WTC11 (cell line): ENCODE measurements around the gene PROX2. TPM values are rescaled to one million over a fixed set of nuclear protein-coding genes. Genes with fewer than 3 reads are reported as not detected.

ENCODE experiments used
- ATAC-seq: fragments of 200-7000 bp; cut with Tn5 transposase; 2 replicates; pipeline ENCODE4 v1.10.0; 2021; ENCODE audit warnings: mild to moderate bottlenecking, moderate library complexity
- CTCF ChIA-PET: fragments of 300-600 bp; sonication (Branson Sonifier 250); formaldehyde crosslinking; loops from one replicate; lab custom pipeline; 2021; ENCODE audit warnings: antibody characterized with exemption; lab: Charles Lee
- POLR2A ChIA-PET: fragments of 350-600 bp; sonication (Branson Sonifier 250); formaldehyde crosslinking; loops from one replicate; lab custom pipeline; 2021; ENCODE audit warnings: antibody characterized with exemption; lab: Charles Lee
- DNase-seq: peaks from one replicate; pipeline ENCODE4 v3.0.0; 2021; ENCODE audit warnings: low spot score
- H3K27ac Mint-ChIP-seq: 2 replicates; pipeline ENCODE4 v1.8.0; 2021; ENCODE audit warnings: mixed read lengths
- H3K27me3 Mint-ChIP-seq: 2 replicates; pipeline ENCODE4 v1.8.0; 2021; ENCODE audit warnings: low read depth, mild to moderate bottlenecking, moderate library complexity, mixed read lengths
- H3K36me3 Mint-ChIP-seq: 2 replicates; pipeline ENCODE4 v1.8.0; 2021; ENCODE audit warnings: mixed read lengths
- H3K4me1 Mint-ChIP-seq: 2 replicates; pipeline ENCODE4 v1.8.0; 2022; ENCODE audit warnings: mixed read lengths
- H3K4me3 Mint-ChIP-seq: 2 replicates; pipeline ENCODE4 v1.8.0; 2021; ENCODE audit warnings: mild to moderate bottlenecking, moderate library complexity, mixed read lengths
- H3K9me3 Mint-ChIP-seq: 2 replicates; pipeline ENCODE4 v1.8.0; 2021; ENCODE audit warnings: mixed read lengths
- ATF2 ChIP-seq: sonication (generic); formaldehyde crosslinking; IDR thresholded peaks from 2 replicates; pipeline ENCODE4 v1.8.1; 2022; ENCODE audit warnings: low read depth, missing genetic modification reagents, borderline replicate concordance
- CBFB ChIP-seq: sonication (generic); formaldehyde crosslinking; IDR thresholded peaks from 2 replicates; pipeline ENCODE4 v1.8.1; 2022; ENCODE audit warnings: mild to moderate bottlenecking, low read depth, missing genetic modification reagents
- CDX4 ChIP-seq: fragments of 250-450 bp; sonication (Bioruptor Pico); IDR thresholded peaks from 2 replicates; pipeline ENCODE4 v1.9.0; 2021; ENCODE audit warnings: moderate library complexity, mild to moderate bottlenecking, inconsistent platforms, borderline replicate concordance
- CREB1 ChIP-seq: sonication (generic); formaldehyde crosslinking; IDR thresholded peaks from 2 replicates; pipeline ENCODE4 v1.8.0; 2023; ENCODE audit warnings: mild to moderate bottlenecking, missing genetic modification reagents
- MXD4 ChIP-seq: fragments of 250-450 bp; sonication (Bioruptor Pico); IDR thresholded peaks from 2 replicates; pipeline ENCODE4 v1.8.0; 2021; ENCODE audit warnings: mild to moderate bottlenecking, moderate library complexity, borderline replicate concordance
- NFATC4 ChIP-seq: fragments of 250-450 bp; sonication (Bioruptor Pico); IDR thresholded peaks from 2 replicates; pipeline ENCODE4 v1.9.0; 2021; ENCODE audit warnings: mild to moderate bottlenecking
- NR2C2 ChIP-seq: sonication (generic); formaldehyde crosslinking; IDR thresholded peaks from 2 replicates; pipeline ENCODE4 v1.8.0; 2022; ENCODE audit warnings: mild to moderate bottlenecking, missing genetic modification reagents
- OVOL2 ChIP-seq: fragments of 250-450 bp; sonication (Bioruptor Pico); IDR thresholded peaks from 2 replicates; pipeline ENCODE4 v1.9.0; 2021; ENCODE audit warnings: mild to moderate bottlenecking, borderline replicate concordance
- TEAD4 ChIP-seq: sonication (generic); formaldehyde crosslinking; IDR thresholded peaks from 2 replicates; pipeline ENCODE4 v1.8.0; 2022; ENCODE audit warnings: mild to moderate bottlenecking, missing genetic modification reagents
- ZNF121 ChIP-seq: sonication (generic); formaldehyde crosslinking; IDR thresholded peaks from 2 replicates; pipeline ENCODE4 v1.8.0; 2023; ENCODE audit warnings: missing genetic modification reagents
- ZNF232 ChIP-seq: sonication (generic); formaldehyde crosslinking; IDR thresholded peaks from 2 replicates; pipeline ENCODE4 v1.8.0; 2022; ENCODE audit warnings: mild to moderate bottlenecking, missing genetic modification reagents
- ZNF416 ChIP-seq: fragments of 250-450 bp; sonication (Bioruptor Pico); IDR thresholded peaks from 2 replicates; pipeline ENCODE4 v1.9.0; 2021; ENCODE audit warnings: mild to moderate bottlenecking, inconsistent platforms
- total RNA-seq: library from RNA; stranded (reverse); gene quantifications from 3 replicates; pipeline ENCODE4 v1.2.3, GENCODE V29; 2021
- TF ChIP-seq, protein P1 (sequence below): sonication (generic); formaldehyde crosslinking; IDR thresholded peaks from 2 replicates; pipeline ENCODE4 v1.8.1; 2022; ENCODE audit warnings: mild to moderate bottlenecking, moderate library complexity, missing genetic modification reagents
- TF ChIP-seq, protein P2 (sequence below): sonication (generic); formaldehyde crosslinking; IDR thresholded peaks from 2 replicates; pipeline ENCODE4 v1.8.0; 2023; ENCODE audit warnings: mild to moderate bottlenecking, missing genetic modification reagents
- TF ChIP-seq, protein P3 (sequence below): sonication (generic); formaldehyde crosslinking; IDR thresholded peaks from 2 replicates; pipeline ENCODE4 v1.8.1; 2023; ENCODE audit warnings: mild to moderate bottlenecking, missing genetic modification reagents, moderate library complexity
- TF ChIP-seq, protein P4 (sequence below): sonication (generic); formaldehyde crosslinking; IDR thresholded peaks from 2 replicates; pipeline ENCODE4 v1.8.0; 2022; ENCODE audit warnings: mild to moderate bottlenecking, missing genetic modification reagents
- TF ChIP-seq, protein P5 (sequence below): sonication (generic); formaldehyde crosslinking; IDR thresholded peaks from 2 replicates; pipeline ENCODE4 v1.8.1; 2023; ENCODE audit warnings: mild to moderate bottlenecking, missing genetic modification reagents
- TF ChIP-seq, protein P6 (sequence below): fragments of 250-450 bp; sonication (Bioruptor Pico); conservative IDR thresholded peaks from 2 replicates; pipeline ENCODE4 v1.9.0; 2021; ENCODE audit warnings: mild to moderate bottlenecking
- TF ChIP-seq, protein P7 (sequence below): sonication (generic); formaldehyde crosslinking; IDR thresholded peaks from 2 replicates; pipeline ENCODE4 v1.8.1; 2023; ENCODE audit warnings: mild to moderate bottlenecking, missing genetic modification reagents

Gene PROX2
- total RNA-seq, 1 experiment from 2014 or later = 0.04 TPM

DNA sequence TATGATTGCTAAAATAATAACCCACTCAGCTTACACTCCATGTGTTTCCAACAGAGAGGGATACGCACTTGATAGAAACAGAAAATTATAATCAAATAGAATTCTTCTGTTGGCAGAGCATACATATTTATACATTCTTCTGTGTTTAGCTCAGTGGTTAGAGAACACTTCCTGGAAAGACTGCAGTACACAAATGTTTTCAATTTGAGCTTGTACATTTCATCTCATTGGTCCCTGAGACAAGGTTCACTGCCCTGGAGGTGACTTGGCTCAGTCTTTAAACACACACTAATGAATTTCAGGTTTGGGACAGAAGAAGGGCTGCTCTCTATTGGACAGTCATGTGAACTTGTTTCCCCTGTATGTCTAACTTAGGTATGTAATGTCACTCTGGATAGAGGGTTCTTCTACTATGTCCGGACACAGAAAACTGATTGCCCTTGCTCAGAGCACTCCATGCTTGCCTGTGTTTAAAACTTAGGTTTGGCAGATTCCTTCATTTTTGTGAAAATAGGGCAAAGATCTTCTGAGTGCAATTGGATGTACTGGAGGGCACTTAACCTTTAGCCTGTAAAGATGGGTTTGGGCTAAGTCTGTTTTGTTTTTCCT, 22.9 kb downstream of the PROX2 start:
- DNase-seq (no peak), ATAC-seq (no peak)
- Mint-ChIP-seq H3K36me3 (no peaks in the 10 kb centered on the region), H3K27me3 (no peaks in the 10 kb centered on the region), H3K9me3 (no peaks in the 10 kb centered on the region), H3K4me3 (no peak overlapping the region), H3K27ac (no peak overlapping the region), H3K4me1 (no peaks in the 10 kb centered on the region)
- ChIA-PET CTCF (interaction anchor here (1.2 to 5.6 kb wide), 2 partner anchors 7 to 92 kb away, joined by 5 to 42 read pairs; no protein-coding TSS in a partner anchor), POLR2A (interaction anchor here (1.1 kb wide), 1 partner anchor 17 kb away, joined by 3 read pairs; no protein-coding TSS in a partner anchor)
- TF ChIP-seq, protein P1, sequence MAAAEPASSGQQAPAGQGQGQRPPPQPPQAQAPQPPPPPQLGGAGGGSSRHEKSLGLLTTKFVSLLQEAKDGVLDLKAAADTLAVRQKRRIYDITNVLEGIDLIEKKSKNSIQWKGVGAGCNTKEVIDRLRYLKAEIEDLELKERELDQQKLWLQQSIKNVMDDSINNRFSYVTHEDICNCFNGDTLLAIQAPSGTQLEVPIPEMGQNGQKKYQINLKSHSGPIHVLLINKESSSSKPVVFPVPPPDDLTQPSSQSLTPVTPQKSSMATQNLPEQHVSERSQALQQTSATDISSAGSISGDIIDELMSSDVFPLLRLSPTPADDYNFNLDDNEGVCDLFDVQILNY (CRISPR knock-in tag) = no peak
- TF ChIP-seq ZNF416 (CRISPR knock-in tag) (no peak), CREB1 (CRISPR knock-in tag) (no peak), TEAD4 (CRISPR knock-in tag) (no peak), NR2C2 (no peak), CDX4 (CRISPR knock-in tag) (no peak), MXD4 (CRISPR knock-in tag) (no peak), ZNF232 (no peak), ATF2 (CRISPR knock-in tag) (no peak), ZNF121 (no peak), NFATC4 (no peak), CBFB (CRISPR knock-in tag) (no peak), OVOL2 (CRISPR knock-in tag) (no peak)
- TF ChIP-seq, protein P2, sequence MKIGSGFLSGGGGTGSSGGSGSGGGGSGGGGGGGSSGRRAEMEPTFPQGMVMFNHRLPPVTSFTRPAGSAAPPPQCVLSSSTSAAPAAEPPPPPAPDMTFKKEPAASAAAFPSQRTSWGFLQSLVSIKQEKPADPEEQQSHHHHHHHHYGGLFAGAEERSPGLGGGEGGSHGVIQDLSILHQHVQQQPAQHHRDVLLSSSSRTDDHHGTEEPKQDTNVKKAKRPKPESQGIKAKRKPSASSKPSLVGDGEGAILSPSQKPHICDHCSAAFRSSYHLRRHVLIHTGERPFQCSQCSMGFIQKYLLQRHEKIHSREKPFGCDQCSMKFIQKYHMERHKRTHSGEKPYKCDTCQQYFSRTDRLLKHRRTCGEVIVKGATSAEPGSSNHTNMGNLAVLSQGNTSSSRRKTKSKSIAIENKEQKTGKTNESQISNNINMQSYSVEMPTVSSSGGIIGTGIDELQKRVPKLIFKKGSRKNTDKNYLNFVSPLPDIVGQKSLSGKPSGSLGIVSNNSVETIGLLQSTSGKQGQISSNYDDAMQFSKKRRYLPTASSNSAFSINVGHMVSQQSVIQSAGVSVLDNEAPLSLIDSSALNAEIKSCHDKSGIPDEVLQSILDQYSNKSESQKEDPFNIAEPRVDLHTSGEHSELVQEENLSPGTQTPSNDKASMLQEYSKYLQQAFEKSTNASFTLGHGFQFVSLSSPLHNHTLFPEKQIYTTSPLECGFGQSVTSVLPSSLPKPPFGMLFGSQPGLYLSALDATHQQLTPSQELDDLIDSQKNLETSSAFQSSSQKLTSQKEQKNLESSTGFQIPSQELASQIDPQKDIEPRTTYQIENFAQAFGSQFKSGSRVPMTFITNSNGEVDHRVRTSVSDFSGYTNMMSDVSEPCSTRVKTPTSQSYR (CRISPR knock-in tag) = no peak
- TF ChIP-seq, protein P3, sequence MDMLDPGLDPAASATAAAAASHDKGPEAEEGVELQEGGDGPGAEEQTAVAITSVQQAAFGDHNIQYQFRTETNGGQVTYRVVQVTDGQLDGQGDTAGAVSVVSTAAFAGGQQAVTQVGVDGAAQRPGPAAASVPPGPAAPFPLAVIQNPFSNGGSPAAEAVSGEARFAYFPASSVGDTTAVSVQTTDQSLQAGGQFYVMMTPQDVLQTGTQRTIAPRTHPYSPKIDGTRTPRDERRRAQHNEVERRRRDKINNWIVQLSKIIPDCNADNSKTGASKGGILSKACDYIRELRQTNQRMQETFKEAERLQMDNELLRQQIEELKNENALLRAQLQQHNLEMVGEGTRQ (CRISPR knock-in tag) = no peak
- TF ChIP-seq, protein P4, sequence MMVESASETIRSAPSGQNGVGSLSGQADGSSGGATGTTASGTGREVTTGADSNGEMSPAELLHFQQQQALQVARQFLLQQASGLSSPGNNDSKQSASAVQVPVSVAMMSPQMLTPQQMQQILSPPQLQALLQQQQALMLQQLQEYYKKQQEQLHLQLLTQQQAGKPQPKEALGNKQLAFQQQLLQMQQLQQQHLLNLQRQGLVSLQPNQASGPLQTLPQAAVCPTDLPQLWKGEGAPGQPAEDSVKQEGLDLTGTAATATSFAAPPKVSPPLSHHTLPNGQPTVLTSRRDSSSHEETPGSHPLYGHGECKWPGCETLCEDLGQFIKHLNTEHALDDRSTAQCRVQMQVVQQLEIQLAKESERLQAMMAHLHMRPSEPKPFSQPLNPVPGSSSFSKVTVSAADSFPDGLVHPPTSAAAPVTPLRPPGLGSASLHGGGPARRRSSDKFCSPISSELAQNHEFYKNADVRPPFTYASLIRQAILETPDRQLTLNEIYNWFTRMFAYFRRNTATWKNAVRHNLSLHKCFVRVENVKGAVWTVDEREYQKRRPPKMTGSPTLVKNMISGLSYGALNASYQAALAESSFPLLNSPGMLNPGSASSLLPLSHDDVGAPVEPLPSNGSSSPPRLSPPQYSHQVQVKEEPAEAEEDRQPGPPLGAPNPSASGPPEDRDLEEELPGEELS (CRISPR knock-in tag) = no peak
- TF ChIP-seq, protein P5, sequence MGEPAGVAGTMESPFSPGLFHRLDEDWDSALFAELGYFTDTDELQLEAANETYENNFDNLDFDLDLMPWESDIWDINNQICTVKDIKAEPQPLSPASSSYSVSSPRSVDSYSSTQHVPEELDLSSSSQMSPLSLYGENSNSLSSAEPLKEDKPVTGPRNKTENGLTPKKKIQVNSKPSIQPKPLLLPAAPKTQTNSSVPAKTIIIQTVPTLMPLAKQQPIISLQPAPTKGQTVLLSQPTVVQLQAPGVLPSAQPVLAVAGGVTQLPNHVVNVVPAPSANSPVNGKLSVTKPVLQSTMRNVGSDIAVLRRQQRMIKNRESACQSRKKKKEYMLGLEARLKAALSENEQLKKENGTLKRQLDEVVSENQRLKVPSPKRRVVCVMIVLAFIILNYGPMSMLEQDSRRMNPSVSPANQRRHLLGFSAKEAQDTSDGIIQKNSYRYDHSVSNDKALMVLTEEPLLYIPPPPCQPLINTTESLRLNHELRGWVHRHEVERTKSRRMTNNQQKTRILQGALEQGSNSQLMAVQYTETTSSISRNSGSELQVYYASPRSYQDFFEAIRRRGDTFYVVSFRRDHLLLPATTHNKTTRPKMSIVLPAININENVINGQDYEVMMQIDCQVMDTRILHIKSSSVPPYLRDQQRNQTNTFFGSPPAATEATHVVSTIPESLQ (CRISPR knock-in tag) = no peak
- TF ChIP-seq, protein P6, sequence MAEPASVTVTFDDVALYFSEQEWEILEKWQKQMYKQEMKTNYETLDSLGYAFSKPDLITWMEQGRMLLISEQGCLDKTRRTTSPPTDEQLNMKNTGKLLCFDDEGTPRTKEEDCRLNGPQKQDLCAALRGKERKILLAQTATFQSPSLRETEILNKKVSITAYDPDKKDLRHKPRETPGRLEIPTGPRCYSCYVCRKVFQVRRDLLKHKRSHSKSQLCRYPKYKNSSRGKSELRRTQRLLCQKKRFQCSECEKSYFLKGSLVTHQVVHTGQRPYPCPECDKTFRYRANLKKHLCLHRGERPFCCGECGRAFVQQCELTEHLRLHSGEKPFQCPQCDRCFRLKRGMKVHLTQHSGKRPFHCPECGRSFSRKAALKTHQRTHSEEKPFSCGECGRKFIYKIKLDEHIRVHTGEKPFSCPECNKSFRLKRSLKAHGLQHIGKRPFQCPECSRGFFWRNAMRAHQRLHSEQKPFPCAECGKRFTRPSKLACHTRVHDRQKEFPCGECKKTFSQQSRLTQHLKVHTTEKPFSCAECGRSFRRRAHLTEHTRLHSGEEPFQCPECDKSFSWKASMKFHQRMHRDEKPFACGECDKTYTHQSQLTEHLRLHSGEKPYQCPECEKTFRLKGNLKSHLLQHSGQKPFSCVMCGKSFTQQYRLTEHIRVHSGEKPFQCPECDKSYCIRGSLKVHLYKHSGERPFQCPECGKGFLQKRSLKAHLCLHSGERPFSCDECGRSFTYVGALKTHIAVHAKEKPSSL = no peak
- TF ChIP-seq, protein P7, sequence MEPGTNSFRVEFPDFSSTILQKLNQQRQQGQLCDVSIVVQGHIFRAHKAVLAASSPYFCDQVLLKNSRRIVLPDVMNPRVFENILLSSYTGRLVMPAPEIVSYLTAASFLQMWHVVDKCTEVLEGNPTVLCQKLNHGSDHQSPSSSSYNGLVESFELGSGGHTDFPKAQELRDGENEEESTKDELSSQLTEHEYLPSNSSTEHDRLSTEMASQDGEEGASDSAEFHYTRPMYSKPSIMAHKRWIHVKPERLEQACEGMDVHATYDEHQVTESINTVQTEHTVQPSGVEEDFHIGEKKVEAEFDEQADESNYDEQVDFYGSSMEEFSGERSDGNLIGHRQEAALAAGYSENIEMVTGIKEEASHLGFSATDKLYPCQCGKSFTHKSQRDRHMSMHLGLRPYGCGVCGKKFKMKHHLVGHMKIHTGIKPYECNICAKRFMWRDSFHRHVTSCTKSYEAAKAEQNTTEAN (CRISPR knock-in tag) = no peak
